Retinal pigment epithelial cell (primary cell): Measurements from ENCODE around the gene SLC35E3.

Experiments
- DNase-seq: peaks from one replicate; pipeline ENCODE4 v3.0.0-alpha.2; 2010; ENCODE audit warnings: low read depth
- H3K4me3 ChIP-seq: 2 replicates; pipeline ENCODE4 v1.5.1; 2011; ENCODE audit warnings: mild to moderate bottlenecking, low read length, control low read depth, moderate library complexity
- TF ChIP-seq, protein P1 (sequence below): conservative IDR thresholded peaks from 2 replicates; pipeline ENCODE4 v1.5.1; 2011; ENCODE audit warnings: low read depth, low read length, control low read depth, inconsistent platforms

Gene SLC35E3

DNA sequence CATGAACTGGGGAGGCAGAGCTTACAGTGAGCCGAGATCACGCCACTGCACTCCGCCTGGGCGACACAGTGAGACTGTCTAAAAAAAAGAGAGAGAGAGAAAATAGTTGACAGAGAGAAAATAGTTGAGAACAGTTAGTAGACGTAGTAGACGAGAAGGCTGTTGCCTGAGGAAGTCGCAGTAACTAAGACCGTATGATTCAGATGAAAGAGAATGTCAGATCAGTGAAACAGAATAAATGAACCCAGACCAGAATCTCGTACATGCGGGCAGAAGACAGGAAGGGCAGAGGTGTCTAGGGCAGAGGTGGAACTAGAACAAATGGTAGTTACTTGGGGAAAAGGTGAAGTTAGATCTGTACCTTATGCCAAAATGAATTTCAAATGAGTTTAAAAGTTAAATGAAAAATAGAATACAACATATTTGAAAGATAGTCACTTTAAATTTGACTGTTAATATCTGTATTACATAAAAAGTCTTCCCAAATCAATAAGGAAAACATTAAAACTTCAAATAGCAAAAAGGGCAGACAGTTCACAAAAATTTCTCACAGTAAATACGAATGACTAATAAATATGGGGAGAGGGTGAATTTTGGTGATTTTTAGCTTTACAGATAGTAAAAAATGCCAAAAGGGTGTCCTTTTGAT lies 79.7 kb downstream of the SLC35E3 start:
- H3K4me3 ChIP-seq, result no peak overlapping the region
- DNase-seq, result no peak
- TF ChIP-seq, protein P1, sequence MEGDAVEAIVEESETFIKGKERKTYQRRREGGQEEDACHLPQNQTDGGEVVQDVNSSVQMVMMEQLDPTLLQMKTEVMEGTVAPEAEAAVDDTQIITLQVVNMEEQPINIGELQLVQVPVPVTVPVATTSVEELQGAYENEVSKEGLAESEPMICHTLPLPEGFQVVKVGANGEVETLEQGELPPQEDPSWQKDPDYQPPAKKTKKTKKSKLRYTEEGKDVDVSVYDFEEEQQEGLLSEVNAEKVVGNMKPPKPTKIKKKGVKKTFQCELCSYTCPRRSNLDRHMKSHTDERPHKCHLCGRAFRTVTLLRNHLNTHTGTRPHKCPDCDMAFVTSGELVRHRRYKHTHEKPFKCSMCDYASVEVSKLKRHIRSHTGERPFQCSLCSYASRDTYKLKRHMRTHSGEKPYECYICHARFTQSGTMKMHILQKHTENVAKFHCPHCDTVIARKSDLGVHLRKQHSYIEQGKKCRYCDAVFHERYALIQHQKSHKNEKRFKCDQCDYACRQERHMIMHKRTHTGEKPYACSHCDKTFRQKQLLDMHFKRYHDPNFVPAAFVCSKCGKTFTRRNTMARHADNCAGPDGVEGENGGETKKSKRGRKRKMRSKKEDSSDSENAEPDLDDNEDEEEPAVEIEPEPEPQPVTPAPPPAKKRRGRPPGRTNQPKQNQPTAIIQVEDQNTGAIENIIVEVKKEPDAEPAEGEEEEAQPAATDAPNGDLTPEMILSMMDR, result no peak

DNA sequence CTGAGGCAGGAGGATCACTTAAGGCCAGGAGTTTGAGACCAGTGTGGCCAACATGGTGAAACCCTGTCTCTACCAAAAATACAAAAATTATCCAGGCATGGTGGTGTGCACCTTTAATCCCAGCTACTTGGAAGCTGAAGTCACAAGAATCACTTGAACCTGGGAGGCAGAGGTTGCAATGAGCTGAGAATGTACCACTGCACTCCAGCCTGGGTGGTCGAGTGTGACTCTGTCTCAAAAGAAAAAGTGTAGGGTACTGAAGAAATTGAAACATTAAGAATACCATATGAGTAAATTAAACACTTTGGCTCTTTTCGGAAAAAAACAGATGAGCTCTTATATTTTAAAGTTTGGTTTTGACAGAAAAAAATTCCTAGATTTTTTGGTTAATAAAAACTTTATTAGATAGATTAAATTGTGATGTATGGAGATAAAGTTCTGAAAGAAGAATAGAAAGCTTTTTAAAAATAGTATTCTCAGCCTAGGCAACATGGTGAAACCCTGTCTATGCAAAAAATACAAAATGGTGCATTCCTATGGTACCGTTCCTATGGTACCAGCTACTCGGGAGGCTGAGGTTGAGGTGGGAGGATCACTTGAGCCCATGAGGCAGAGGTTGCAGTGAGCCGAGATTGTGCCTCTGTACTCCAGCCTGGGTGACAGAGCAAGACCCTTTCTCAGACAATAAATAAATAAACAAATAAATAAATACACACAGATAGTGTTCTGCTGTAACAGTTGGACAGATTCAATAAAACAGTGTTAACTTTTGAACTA lies 82.1 kb downstream of the SLC35E3 start:
- DNase-seq, result no peak
- TF ChIP-seq, protein P1, result no peak

DNA sequence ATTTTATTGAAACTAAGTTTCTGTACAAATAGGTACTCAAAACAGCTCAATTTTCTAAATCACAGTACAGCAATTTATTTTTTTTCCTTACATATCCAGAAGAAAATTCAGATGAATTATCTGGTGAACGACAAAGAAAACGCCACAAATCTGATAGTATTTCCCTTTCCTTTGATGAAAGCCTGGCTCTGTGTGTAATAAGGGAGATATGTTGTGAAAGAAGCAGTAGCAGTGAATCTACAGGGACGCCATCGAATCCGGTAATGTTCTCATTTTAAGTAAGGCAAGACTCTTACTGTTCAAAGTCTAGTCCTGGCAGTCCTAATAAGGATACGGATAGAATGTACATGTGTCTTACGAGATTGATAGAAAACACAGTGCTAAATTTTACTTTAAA lies 82.7 kb downstream of the SLC35E3 start:
- no peak overlapping the region for H3K4me3 ChIP-seq
- DNase-seq, result no peak
- TF ChIP-seq, protein P1, result no peak

More for the DNA sequence above, 82.1 kb downstream of the SLC35E3 start:
- no peak overlapping the region for H3K4me3 ChIP-seq
